Measurements from ENCODE around the gene TIGD4.

Gene TIGD4

GRCh38 chr4:152779513-152780266, at the start of gene TIGD4, which contains the start of gene ARFIP1:
TSS of gene TIGD4 (minus strand) at chr4:152779730. CDS start at chr4:152771004, 8,726 bp downstream.
TSS of gene ARFIP1 (plus strand) at chr4:152779954. CDS start at chr4:152829634, 49,680 bp downstream.
- DNase-seq, result peak; percentile 85 to 100 (median 99)

DNA sequence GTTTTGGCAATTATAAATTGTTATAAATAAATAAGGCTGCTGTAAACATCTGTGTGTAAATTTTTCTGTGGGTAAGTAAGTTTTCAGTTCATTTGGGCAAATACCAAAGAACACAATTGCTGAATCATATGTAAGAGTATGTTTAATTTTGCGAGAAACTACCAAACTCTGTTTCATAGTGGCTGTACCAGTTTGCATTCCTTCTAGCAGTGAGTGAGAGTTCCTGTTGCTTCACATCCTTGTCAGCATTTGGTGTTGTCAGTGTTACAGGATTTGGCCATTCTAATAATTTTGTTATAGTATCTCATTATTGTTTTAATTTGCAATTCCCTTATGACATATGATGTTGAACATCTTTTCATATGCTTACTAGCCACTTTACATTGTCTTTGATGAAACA, 48.6 kb upstream of the TIGD4 start:
- no peak for DNase-seq

GRCh38 chr4:152825336-152825735, 45.8 kb upstream of the TIGD4 start:
- no peak for DNase-seq

DNA sequence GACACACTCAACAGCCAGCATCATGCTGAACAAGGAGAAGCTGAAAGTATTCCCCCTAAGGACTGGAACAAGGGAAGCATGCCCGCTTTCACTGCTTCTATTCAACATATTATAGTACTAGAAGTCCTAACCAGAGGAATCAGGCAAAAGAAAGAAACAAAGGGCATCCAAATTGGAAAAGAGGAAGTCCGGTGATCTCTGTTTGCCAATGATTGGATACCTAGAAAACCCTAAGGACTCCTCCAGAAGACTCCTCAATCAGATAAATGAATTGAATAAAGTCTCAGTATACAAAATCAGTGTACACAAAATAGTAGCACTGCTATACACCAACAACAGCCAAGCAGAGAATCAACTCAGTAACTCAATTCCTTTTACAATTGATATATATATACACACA, 45.0 kb upstream of the TIGD4 start:
- no peak for DNase-seq

DNA sequence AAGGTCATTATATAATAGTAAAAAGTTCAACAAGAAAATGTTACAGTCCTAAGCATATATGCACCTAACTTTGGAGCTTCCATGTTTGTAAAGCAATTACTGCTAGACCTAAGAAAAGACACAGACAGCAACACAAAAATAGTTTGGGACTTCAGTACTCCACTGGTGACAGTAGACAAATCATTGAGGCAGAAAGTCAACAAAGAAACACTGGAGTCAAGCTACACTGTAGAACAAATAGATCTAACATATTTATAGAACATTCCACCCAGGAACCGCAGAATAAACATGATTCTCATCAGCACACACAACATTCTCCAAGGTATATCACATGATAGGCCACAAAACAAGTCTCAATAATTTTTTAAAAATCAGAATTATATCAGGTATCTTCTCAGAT, 42.8 kb upstream of the TIGD4 start:
- DNase-seq, result no peak

GRCh38 chr4:152820073-152820472, 40.5 kb upstream of the TIGD4 start:
- no peak for DNase-seq

DNA sequence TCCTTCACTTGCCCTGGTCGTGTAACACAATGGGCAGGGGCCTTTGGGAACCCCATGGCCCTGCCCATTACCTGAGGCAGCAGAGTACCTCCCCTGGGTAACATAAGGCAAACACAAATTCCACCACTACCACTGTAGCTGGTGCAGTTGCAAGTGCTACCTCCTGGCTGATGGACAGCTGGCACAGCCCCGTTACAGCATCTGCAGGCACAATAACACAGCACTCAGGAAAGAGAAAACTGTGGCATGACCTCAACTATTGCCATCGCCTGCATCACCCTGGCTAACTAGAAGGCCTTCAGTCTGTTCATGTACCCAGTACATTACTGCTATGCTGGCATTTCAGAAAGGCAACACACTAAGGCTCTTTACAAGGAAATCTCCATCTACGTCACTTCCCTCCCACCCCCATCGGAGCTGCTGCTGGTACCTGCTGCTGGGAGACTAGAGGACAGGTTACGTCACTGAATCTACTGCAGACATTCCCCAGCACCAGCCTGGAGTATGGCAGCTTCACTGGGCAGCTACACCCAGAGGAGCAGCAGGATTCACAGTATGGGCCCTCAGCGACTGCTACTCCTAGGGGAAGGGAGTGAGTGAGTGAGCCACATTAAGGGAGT, 39.6 kb upstream of the TIGD4 start:
- DNase-seq, result no peak

GRCh38 chr4:152817331-152817730, 37.8 kb upstream of the TIGD4 start:
- no peak for DNase-seq

DNA sequence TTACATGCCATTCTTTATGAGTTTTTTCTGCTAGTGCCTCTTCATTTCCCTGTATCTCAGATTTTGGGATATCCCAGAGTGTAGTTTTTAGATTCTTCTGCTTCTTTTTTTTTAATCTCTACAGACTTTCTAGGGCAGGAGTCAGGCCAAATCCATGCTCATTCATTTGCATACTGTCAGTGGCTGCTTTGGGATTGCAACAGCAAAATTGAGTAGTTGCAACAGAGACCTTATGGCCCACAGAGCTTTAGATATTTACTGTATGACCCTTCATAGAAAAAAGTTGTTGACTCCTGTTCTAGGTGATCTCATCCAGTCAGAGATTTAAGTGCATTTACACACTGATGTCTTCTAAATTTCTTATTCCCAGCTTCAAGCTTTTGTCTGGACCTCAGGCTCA, 35.5 kb upstream of the TIGD4 start:
- DNase-seq, result no peak

DNA sequence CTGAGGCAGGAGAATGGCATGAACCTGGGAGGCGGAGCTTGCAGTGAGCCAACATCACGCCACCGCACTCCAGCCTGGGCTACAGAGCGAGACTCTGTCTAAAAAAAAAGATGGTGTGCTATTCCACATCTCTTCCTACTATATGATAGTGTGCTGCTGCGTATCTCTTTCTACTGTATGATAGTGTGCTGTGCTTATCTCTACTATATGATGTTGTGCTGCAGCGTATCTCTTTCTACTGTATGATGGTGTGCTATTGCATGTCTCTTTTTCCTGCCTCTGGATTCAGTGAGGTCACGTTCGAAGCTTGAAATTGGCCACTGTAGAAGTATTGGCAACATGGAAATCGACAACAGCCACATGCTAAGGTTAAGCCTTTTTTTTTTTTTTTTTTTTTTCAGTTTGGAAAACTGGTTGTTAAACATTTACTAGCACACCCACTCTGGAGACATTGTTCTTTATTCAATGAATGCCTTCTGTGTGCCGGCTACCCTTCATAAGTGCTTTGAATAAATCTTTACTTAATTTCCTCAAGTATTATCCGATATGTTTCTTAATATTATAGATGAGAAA, 31.3 kb upstream of the TIGD4 start:
- DNase-seq, result no peak

DNA sequence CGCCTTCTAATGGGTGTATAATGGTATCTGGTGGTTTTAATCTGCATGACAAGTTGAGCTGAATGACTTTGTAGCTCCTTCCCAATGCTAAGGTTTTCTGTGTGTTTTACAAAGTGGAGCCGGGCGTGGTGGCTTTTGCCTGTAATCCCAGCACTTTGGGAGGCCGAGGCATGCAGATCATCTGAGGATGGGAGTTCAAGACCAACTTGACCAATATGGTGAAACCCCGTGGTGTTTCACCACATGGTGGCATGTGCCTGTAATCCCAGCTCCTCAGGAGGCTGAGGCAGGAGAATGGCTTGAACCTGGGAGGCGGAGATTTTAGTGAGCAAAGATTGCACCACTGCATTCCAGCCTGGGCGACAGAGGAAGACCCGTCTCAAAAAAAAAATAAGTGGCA, 29.1 kb upstream of the TIGD4 start:
- DNase-seq, result no peak

- no peak for DNase-seq
Observed at GRCh38 chr4:152807294-152807829, 27.8 kb upstream of the TIGD4 start.

DNA sequence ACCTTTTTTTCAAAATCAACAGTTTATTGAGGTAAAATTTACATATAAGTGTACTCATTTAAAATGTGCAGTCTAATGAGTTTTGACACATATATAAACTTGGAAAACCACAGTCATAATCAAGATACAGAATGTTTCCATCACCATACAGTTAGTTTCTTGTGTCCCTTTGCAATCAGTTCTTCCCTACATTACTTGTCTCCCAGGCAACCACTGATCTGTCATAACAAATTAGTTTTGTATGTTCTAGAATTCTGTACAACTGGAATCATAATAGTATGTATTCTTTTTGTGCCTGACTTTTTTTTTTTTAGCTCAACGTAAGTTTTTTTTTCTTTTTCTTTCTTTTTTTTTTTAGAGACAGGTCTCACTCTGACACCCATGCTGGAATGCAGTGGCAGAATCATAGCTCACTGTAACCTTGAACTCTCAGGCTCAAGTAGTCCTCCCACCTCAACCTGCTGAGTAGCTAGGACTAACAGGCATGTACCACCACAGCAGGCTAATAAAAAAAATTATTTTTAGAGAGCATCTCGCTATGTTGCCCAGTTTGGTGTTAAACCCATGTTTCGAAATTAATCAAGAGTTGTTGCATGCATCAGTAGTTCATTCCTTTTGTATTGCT, 27.1 kb upstream of the TIGD4 start:
- DNase-seq, result no peak

- no peak for DNase-seq
Observed at GRCh38 chr4:152805818-152806217, 26.3 kb upstream of the TIGD4 start.

- no peak for DNase-seq
Observed at GRCh38 chr4:152805071-152805650, 25.6 kb upstream of the TIGD4 start.

GRCh38 chr4:152803541-152803940, 24.0 kb upstream of the TIGD4 start:
- no peak for DNase-seq

- no peak for DNase-seq
Observed at GRCh38 chr4:152795891-152796290, 16.4 kb upstream of the TIGD4 start.

- no peak for DNase-seq
Observed at GRCh38 chr4:152786627-152787026, 7.1 kb upstream of the TIGD4 start.

DNA sequence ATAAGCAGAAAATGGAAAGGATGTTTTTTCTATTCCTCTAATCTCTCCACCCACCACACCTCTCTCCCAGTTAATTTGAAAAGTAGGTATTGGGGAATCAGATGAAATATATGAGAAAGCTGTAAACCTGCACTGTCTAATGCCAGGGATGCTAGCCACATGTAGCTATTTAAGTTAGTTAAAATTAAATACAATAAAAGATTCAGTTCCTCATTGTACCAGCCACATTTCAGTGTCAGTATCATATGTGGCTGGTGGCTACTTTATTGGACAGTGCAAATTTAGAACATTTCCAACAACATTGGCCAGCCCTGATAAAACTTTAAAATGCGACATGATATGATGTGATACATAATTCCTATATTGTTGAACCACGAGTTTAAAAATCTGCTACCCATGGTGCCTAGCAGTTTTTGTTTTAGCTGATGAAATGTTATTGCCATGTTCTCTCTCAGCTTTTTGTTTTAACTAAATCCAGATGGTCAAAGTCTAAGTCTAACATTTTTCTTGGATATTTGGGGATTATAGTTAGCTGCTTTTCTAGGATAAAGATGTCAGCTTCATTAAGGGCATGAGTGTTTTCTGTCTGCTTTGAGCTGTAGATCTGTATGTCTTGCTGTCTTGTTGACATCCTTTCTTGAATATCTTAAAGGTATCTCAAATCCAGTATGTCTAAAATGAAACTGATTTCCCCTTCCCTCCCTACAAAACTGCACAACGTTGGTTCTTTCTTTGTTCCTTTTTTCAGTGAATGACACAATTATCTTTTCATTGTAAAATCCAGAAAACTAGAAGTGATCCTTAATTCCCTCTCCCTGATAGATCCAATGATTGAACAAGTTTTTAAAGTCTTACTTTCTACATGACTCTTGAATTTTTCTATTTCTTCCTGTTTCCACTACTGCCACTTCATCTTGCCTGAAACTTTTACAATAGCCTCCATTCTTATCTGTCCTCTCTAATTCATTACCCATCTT, 6.4 kb upstream of the TIGD4 start:
- DNase-seq, result no peak

DNA sequence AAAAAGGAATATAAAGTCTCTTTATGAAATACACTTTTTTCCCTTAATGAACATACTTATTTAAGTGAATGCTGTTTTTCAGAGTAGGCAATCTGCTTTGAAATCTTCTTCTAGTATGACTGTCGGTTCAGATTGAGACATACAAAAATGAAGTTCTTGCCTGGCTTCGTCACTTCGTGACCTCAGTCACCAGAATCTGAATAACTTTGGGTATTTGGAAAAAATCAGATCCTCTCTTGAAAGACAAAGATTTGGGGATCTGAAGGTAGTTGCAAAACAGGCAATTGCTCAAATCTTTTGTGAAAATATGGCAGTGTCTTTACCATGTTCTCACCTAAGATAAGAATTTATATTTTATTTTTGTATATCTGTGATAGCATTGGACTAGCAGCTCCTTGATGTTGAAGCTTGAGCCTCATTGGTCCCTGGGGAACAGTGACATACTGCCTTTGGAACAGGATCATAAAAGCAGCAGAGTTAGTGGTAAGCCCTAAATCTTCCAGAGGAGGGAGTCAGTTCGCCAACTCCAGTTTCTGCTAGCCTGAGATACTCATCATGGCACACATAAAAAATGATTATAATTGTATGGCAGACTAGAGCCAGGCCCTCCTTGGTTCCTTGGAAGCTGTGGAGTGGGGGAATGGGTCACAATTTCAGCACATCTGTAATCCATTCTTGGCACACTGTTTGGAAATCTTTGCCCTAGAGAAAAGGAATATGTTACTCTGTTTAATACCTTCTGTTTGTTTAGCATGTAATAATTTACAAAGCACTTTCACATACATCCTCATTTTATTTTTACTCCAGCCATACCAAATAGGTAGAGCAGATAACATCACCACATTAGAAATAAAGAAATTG, 5.2 kb upstream of the TIGD4 start:
- no peak for DNase-seq
